HCT116 (cell line): ENCODE results near the gene EOLA2. TPM values are rescaled to one million over a fixed set of nuclear protein-coding genes. Genes with fewer than 3 reads are reported as not detected.
"Not testable (repeated sequence)": the region's sequence is repeated elsewhere in the genome, so short reads cannot be mapped to it uniquely, and the experiment has no call there.

Source experiments
- ATAC-seq: fragments of 200-7000 bp; cut with Tn5 transposase; 2 replicates; pipeline ENCODE4 v1.9.1; 2020; ENCODE audit warnings: mild to moderate bottlenecking, moderate library complexity
- BruUV-seq: library from RNA; stranded (reverse); fragments of 400-500 nt; replicated peaks from 2 replicates; lab custom pipeline; 2021; lab: Mats Ljungman, UMichigan
- CTCF ChIA-PET: fragments of 300-600 bp; sonication (Branson Sonifier 250); formaldehyde crosslinking; loops from one replicate; lab custom pipeline; 2021; ENCODE audit warnings: antibody characterized with exemption; lab: Charles Lee
- POLR2A ChIA-PET: fragments of 300-600, 350-600 bp; sonication (Branson Sonifier 250); formaldehyde crosslinking; loops from one replicate; lab custom pipeline; 2021; ENCODE audit warnings: antibody characterized with exemption; lab: Charles Lee
- RAD21 ChIA-PET, 2 experiments: fragments of 300-600 bp; sonication (Branson Sonifier 250); formaldehyde crosslinking; loops; one replicate each; lab custom pipeline; 2023; ENCODE audit warnings: low total read pairs in 2 of 2; ENCODE audit not compliant: uncharacterized antibody in 2 of 2, unreplicated experiment in 2 of 2, low non-redundant PET in 1 of 2; lab: Charles Lee
- DNase-seq: peaks from one replicate; pipeline ENCODE4 v3.0.0-alpha.2; 2010; ENCODE audit warnings: low read depth, low spot score
- H2AFZ ChIP-seq: fragments of 200-600 bp; shearing (Covaris generic), sonication (generic); 2 replicates; pipeline ENCODE4 v1.6.1; 2017; ENCODE audit warnings: low read depth, mixed run types, mixed read lengths, antibody characterized with exemption, low read length; ENCODE audit not compliant: poor library complexity, severe bottlenecking
- H3K27ac ChIP-seq: 2 replicates; pipeline ENCODE4 v1.5.1; 2012; ENCODE audit warnings: low read depth, low read length
- H3K27me3 ChIP-seq: fragments of 200-600 bp; sonication (generic); 2 replicates; pipeline ENCODE4 v1.6.1; 2016; ENCODE audit warnings: mixed run types, low read length, mixed read lengths; ENCODE audit not compliant: insufficient read depth
- H3K36me3 ChIP-seq, 2 experiments: fragments of 200-500 bp in 1 of 2; fragments of 200-600 bp in 1 of 2; sonication (Bioruptor generic) in 1 of 2; sonication (generic) in 1 of 2; 2 replicates each; pipeline versions ENCODE4 v1.5.1 to v1.6.1; 2014 to 2016; ENCODE audit warnings: low read length in 2 of 2, inconsistent platforms in 1 of 2, mixed read lengths in 1 of 2, mixed run types in 1 of 2; ENCODE audit not compliant: insufficient read depth in 2 of 2, control insufficient read depth in 1 of 2
- H3K4me1 ChIP-seq, 2 experiments: fragments of 200-600 bp in 1 of 2; sonication (generic) in 1 of 2; 2 replicates each; pipeline versions ENCODE4 v1.5.1 to v1.6.1; 2012 to 2017; ENCODE audit warnings: low read length in 2 of 2, inconsistent platforms in 1 of 2, mild to moderate bottlenecking in 1 of 2, mixed read lengths in 1 of 2, mixed run types in 1 of 2, moderate library complexity in 1 of 2; ENCODE audit not compliant: insufficient read depth in 2 of 2, control insufficient read depth in 1 of 2
- H3K4me2 ChIP-seq: fragments of 200-600 bp; sonication (generic); 2 replicates; pipeline ENCODE4 v1.6.1; 2017; ENCODE audit warnings: mixed run types, low read length, mixed read lengths
- H3K4me3 ChIP-seq, 2 experiments: fragments of 200-600 bp in 1 of 2; sonication (generic) in 1 of 2; replicated peaks in 1 of 2; 2 replicates each; pipeline ENCODE4 v1.5.1; 2011 to 2016; ENCODE audit warnings: low read length in 2 of 2, control low read depth in 1 of 2, low read depth in 1 of 2, mild to moderate bottlenecking in 1 of 2, mixed read lengths in 1 of 2, mixed run types in 1 of 2
- H3K79me2 ChIP-seq: fragments of 200-600 bp; sonication (generic); 2 replicates; pipeline ENCODE4 v1.6.1; 2017; ENCODE audit warnings: mild to moderate bottlenecking, mixed run types, low read length, moderate library complexity, mixed read lengths; ENCODE audit not compliant: insufficient read depth
- H3K9ac ChIP-seq: fragments of 200-600 bp; sonication (generic); 2 replicates; pipeline ENCODE4 v1.6.1; 2016; ENCODE audit warnings: low read length, mixed read lengths
- H3K9me2 ChIP-seq: fragments of 200-600 bp; sonication (generic), shearing (Covaris generic); 2 replicates; pipeline ENCODE4 v1.6.1; 2017; ENCODE audit warnings: mixed run types, mild to moderate bottlenecking, moderate library complexity; ENCODE audit not compliant: insufficient read depth
- H3K9me3 ChIP-seq, 2 experiments: fragments of 200-500 bp in 1 of 2; fragments of 200-600 bp in 1 of 2; sonication (Bioruptor generic) in 1 of 2; sonication (generic) in 1 of 2; 2 replicates each; pipeline ENCODE4 v1.6.1; 2014 to 2017; ENCODE audit warnings: low read length in 2 of 2, mixed read lengths in 2 of 2, inconsistent platforms in 1 of 2, low read depth in 1 of 2, mild to moderate bottlenecking in 1 of 2, mixed run types in 1 of 2, moderate library complexity in 1 of 2; ENCODE audit not compliant: control insufficient read depth in 1 of 2, insufficient read depth in 1 of 2
- H4K20me1 ChIP-seq: fragments of 200-600 bp; sonication (generic), shearing (Covaris generic); 2 replicates; pipeline ENCODE4 v1.6.1; 2017; ENCODE audit warnings: mixed run types, mild to moderate bottlenecking, moderate library complexity; ENCODE audit not compliant: insufficient read depth
- intact Hi-C: fragments of 100-400 bp; cut with micrococcal nuclease; formaldehyde crosslinking; loops from 2 replicates; pipeline ENCODE4 v1.10.0; 2022
- total RNA-seq: library from RNA; stranded (reverse); gene quantifications from one replicate; pipeline ENCODE4 v1.2.1, GENCODE V29; 2021; ENCODE audit not compliant: unreplicated experiment

The EOLA2 gene
- total RNA-seq, 1 experiment from 2014 or later, result 26.4 TPM

GRCh38 chrX:149928635-149929034, 9.7 kb downstream of the EOLA2 start:
- H3K4me3 ChIP-seq, H3K4me2 ChIP-seq, H3K9me2 ChIP-seq, H3K27me3 ChIP-seq, DNase-seq, H3K79me2 ChIP-seq, H3K27ac ChIP-seq, H3K4me1 ChIP-seq, intact Hi-C loops, RAD21 ChIA-PET, H4K20me1 ChIP-seq, H3K36me3 ChIP-seq, H2AFZ ChIP-seq, BruUV-seq, POLR2A ChIA-PET, H3K9me3 ChIP-seq, CTCF ChIA-PET, ATAC-seq, H3K9ac ChIP-seq: not testable (repeated sequence)

- RAD21 ChIA-PET, result not testable (repeated sequence)
These were observed 10.4 kb downstream of the EOLA2 start for GRCh38 chrX:149927964-149928258.

GRCh38 chrX:149927245-149927963, 10.9 kb downstream of the EOLA2 start:
- ATAC-seq, result not testable (repeated sequence)

More at GRCh38 chrX:149927964-149928258, 10.4 kb downstream of the EOLA2 start:
- DNase-seq, H2AFZ ChIP-seq, H3K9ac ChIP-seq, H3K4me1 ChIP-seq, H3K79me2 ChIP-seq, H4K20me1 ChIP-seq, H3K4me3 ChIP-seq, POLR2A ChIA-PET, intact Hi-C loops, CTCF ChIA-PET, H3K4me2 ChIP-seq, H3K27me3 ChIP-seq, H3K9me2 ChIP-seq, H3K9me3 ChIP-seq, BruUV-seq, ATAC-seq, H3K36me3 ChIP-seq, H3K27ac ChIP-seq: not testable (repeated sequence)

GRCh38 chrX:149924434-149924833, 13.9 kb downstream of the EOLA2 start:
- POLR2A ChIA-PET, RAD21 ChIA-PET, H3K27me3 ChIP-seq, H3K9ac ChIP-seq, H3K79me2 ChIP-seq, H2AFZ ChIP-seq, H3K4me3 ChIP-seq, H4K20me1 ChIP-seq, CTCF ChIA-PET, BruUV-seq, H3K9me2 ChIP-seq, H3K36me3 ChIP-seq, H3K4me1 ChIP-seq, H3K9me3 ChIP-seq, H3K4me2 ChIP-seq, DNase-seq, H3K27ac ChIP-seq, ATAC-seq, intact Hi-C loops: not testable (repeated sequence)

More at GRCh38 chrX:149927245-149927963, 10.9 kb downstream of the EOLA2 start:
- H2AFZ ChIP-seq, H3K27ac ChIP-seq, H3K4me1 ChIP-seq, H4K20me1 ChIP-seq, H3K9me3 ChIP-seq, H3K36me3 ChIP-seq, H3K9me2 ChIP-seq, POLR2A ChIA-PET, RAD21 ChIA-PET, H3K79me2 ChIP-seq, intact Hi-C loops, H3K4me2 ChIP-seq, DNase-seq, BruUV-seq, H3K9ac ChIP-seq, CTCF ChIA-PET, H3K4me3 ChIP-seq, H3K27me3 ChIP-seq: not testable (repeated sequence)
